Choroid plexus epithelial cell (primary cell): Measurements from ENCODE around the gene LRRC8C.

ENCODE experiments used
- DNase-seq: peaks from one replicate; pipeline ENCODE4 v3.0.0-alpha.2; 2010; ENCODE audit warnings: low read depth
- H3K4me3 ChIP-seq: 2 replicates; pipeline ENCODE4 v1.5.1; 2011; ENCODE audit warnings: low read depth, mild to moderate bottlenecking, control low read depth, low read length, moderate library complexity
- CTCF ChIP-seq: conservative IDR thresholded peaks from 2 replicates; pipeline ENCODE4 v1.5.1; 2011; ENCODE audit warnings: low read depth, mild to moderate bottlenecking, control low read depth, inconsistent platforms, low read length, moderate library complexity

LRRC8C gene

DNA sequence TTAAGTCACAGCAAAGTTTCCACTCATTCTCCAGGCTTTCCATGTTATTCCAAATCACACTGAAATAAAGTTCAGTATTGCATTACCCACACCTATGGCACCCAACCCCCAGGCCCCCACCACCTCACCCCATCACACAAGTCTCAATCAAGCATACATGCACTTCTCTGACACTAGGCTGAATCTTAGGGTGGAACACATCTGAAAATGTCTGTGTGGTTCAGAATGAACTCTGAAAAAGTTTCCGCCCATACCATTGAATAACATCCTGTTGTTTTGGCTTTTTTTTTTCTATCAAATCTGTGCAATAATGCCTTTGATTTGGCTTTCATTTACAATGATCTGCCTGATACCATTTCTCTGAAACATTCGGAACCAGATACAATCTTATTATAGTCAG is 25.8 kb upstream of the LRRC8C start:
- no peak for DNase-seq
- no peak overlapping the region for H3K4me3 ChIP-seq
- TF ChIP-seq CTCF = no peak

- TF ChIP-seq CTCF = no peak
- no peak for DNase-seq
- H3K4me3 ChIP-seq = no peak overlapping the region
Observed at GRCh38 chr1:89607586-89608318, 25.2 kb upstream of the LRRC8C start.

GRCh38 chr1:89608319-89608983 is 24.5 kb upstream of the LRRC8C start:
- no peak overlapping the region for H3K4me3 ChIP-seq
- no peak for DNase-seq
- TF ChIP-seq CTCF = no peak

DNA sequence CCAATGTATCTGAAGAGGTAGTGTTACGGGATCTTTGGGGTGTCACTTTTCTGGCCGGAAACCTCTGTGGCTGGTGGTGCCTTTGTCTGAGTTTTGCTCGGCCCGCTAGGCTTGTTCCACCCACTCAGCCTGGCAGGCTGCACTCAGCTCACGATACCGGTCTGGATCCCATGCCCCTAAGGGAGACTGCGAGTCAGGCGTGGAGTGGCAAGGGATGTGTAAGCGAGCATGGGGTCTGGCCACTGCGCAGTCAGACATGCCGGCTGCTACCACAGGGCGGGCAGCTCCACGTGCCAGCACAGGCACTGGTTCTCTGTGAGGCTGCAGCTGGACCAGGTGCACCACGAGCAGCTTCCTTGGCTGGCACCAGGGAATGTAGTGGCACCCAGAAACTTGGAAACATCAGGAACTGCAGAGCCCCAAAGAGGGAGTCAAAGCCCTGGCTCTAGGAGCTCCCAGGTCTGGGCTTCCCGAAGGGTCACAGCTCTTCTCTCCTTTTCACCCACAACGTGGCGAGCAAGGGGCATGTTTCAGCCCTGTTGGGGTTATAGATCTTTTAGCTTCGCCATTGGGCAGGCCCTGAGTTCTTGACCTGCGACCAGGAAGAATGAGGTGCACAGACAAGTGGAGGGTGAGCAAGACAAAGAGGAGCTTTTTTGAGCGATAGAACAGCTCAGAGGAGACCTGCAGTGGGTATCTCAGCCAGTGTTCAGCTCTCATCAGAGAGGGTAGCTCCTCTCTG is 23.8 kb upstream of the LRRC8C start:
- no peak for TF ChIP-seq CTCF
- DNase-seq = no peak
- H3K4me3 ChIP-seq = no peak overlapping the region

- H3K4me3 ChIP-seq = no peak overlapping the region
- DNase-seq = no peak
- TF ChIP-seq CTCF = no peak
Observed at GRCh38 chr1:89609781-89610456, 23.0 kb upstream of the LRRC8C start.

DNA sequence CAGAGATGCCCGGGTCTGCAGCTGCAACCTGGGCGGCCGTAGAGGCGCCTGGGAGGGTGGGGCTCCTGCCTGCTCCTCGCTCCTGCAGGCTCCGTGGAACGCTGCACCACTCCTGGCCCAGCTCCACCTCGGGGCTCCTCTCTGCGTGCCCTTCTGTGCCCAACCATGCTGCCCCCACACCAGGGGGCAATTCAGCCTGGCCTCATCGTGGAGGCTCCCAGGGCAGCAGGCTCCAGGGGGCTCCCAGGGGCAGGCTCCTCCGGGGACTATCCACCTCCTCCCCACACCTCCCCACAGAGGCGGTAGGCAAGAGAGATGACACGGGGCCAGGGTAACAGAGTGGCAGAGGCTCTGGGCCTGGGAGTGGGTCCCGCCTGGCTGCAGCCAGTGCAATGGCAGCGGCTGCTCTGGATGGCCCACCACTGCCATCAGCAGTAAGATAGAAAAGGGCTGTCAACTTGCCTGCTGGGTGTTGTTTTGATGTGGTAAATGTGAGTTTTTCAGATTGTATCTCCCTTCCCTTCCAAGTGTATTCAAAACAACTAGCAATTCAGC is 22.4 kb upstream of the LRRC8C start:
- no peak for TF ChIP-seq CTCF
- DNase-seq = no peak
- H3K4me3 ChIP-seq = no peak overlapping the region
